HG03103 (cell line): Measurements from ENCODE around the gene TAOK3.
A peak's percentile ranks its signal among the peaks of the same experiment; 100 is the strongest.
"Not testable (repeated sequence)": the region's sequence is repeated elsewhere in the genome, so short reads cannot be mapped to it uniquely, and the experiment has no call there.

Source experiments
- ATAC-seq: cut with Tn5 transposase; IDR thresholded peaks from one replicate; pipeline ENCODE4 v1.9.1; 2021; ENCODE audit warnings: low read depth; ENCODE audit not compliant: unreplicated experiment

Gene TAOK3

DNA sequence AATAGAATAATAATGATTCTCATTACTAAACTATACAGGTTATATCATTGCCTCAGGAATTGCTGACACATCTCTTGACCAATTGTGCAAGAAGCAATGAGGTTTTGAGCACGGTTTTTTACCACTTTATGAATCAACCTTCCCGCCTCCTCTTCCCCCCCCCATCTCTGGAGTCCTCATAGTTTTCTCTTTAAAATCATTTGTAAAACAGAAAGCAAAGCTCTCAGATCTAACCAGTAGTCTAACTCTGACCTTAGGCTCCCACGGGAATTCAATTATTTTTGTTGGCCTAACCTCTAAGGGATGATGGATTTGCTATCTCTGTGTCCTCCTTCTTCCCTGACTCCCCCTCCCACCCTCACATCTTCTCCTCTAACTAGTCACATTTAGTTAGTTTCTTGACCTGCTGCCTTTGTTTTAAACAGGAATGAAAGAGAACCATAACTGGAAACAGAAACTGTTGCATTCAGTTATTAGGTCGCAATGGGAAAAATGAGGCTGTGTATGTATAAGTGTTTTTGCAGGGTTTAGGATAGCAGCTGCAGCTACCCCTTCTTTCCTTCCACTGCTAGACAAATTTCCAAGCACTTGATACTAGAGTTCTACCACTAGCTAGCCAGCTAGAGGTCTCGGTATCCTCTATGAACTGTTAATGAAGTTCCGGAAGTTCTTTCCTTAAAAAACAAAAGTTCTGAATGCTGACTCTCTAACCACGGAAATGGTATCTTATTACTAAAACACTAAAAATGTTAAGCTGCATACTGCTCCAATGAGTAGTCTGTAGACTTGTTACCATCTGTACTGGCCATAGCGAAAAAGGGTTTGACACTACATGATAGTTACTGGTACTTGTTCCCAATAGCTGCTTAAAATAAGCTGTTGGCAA, 65.4 kb downstream of the TAOK3 start:
- ATAC-seq, result peak; percentile 43

DNA sequence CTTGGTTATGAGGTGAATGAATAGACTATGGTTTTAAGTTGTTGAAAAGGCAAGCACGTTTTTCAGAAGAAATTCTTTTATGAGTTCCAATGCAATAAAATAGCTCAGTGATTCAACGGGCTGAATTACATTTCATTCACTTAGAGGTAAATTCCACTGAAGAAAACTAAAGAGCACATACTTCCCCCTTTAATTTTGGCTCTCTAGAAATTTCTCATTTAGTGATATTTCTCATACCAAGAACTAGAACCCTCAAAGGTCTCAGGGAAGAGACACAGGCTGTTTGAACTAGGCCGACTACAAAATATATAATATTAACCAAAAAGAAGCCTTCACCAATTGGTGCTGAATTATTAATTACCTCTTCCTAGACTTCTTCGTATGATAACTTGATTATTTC, 68.6 kb downstream of the TAOK3 start:
- no peak for ATAC-seq

DNA sequence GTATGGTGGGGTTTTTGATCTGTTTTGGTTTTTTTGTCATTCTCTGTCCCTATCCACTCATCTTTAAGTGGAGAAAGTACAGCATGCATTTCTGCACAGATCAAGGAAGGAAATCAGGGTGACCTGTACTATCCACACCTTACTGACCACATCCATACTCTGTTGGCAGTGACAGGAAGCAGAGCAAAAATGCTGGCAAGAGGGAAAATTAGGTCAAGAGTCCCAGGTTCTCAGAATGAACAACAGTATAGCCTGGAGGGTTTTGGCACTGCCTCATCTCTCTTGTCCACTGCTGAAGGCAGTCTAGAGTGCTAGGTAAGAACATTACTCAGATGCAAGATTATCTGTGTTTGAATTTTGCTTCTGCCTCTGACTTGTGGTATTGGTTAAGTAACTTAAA, 70.7 kb downstream of the TAOK3 start:
- ATAC-seq, result no peak

- ATAC-seq, result no peak
These were observed 72.8 kb downstream of the TAOK3 start for GRCh38 chr12:118299791-118300460.

DNA sequence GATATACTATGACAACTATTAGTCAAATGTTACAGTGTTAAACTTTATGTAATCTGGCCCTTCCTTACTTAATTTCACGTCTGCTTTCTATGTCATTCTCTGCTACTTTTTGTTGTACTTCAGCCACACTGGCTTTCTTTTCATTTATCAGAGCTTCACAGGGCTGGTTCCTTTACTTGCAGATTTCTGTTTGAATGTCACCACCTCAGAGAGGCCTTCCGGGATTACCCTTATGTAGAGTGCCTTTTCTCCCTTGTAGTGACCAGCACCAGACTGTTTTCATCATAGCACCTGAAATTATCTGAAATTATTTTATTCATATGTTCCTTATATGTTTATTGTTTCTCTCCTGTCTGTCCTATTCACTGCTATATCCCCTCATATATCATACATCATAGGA, 75.4 kb downstream of the TAOK3 start:
- ATAC-seq, result no peak

GRCh38 chr12:118292836-118293235, 79.9 kb downstream of the TAOK3 start:
- ATAC-seq, result no peak

DNA sequence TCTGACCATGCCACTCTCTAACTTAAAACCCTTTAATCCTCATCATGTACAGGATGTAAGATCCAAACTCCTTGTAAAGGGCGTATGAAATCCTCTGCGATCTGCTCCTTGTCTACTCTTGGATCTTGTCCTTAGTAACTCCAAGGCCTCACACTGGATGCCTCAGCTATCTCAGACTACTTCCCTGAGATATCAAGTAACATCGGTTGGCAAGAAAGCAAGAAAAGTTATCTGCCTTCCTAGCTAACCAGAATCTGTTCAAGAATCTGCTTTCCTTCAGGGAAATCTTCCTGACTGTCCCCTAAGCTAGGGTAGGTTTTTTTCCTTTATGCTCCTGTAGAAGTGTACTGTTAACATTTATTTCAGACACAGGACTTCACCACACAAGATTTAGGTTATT, 82.6 kb downstream of the TAOK3 start:
- no peak for ATAC-seq

DNA sequence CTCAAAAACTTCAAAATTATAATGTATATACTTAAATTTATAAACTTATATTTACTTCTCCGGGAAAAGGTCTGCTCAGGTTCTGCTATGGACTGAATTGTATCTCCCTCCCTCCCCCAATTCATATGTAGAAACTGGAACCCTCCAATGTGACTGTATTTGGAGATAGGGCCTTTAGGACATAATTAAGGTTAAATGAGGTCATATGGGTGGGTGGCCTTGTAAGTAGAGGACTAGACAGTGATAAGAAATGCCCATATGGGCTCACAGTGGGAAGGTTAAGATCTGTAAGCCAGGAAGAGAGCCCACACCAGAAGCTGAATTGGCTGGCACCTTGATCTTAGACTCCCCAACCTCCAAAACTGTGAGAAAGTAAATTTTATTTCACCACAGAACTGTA, 84.5 kb downstream of the TAOK3 start:
- no peak for ATAC-seq

GRCh38 chr12:118287728-118288127, 85.0 kb downstream of the TAOK3 start:
- ATAC-seq, result no peak

DNA sequence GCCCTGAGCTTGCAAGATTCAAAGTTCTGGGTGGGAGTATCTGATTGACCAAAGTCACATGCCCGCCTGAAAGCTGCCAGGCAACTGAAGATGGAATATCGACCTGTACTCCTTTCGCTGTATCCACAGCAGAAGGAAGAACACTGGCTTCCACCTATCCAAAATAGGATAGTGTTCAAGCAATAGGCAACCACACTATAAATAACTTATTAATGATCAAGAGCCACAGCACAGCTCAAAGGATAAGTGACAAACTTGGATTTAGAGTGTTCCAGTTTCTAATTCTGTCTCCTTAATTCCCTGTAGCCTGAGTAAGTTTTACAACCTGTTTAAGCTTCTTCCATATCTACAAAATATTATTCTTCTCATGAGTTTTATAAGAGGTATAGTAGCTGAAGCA, 89.9 kb downstream of the TAOK3 start:
- ATAC-seq, result no peak

GRCh38 chr12:118278288-118278687, 94.4 kb downstream of the TAOK3 start:
- not testable (repeated sequence) for ATAC-seq

GRCh38 chr12:118274066-118274465, 98.6 kb downstream of the TAOK3 start:
- ATAC-seq, result no peak

DNA sequence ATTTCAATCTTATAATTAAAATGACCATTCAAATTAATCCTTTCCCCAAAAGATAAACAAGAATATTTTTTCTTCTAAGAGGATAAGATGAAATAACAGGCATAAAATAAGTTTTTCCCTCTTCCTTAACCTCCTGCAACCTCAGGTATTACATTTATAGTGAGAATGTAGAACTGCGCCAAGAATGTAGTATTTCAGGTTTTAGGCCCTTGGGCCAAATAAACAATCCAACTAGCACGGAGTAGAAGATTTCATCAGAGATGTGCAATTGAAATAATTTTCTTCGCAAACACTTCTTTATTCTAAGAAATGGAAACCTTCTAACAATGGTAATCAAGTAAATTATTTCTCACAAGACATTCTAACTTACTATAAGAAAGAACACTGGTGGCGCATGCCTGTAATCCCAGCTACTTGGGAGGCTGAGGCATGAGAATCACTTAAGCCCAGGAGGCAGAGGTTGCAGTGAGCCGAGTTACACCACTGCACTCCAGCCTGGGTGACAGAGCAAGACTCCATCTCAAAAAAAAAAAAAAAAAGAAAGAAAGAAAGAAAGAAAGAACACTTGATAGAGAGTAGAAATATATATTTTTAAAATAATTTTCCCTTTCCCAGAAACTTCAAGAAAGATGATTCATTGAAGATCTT, 100.8 kb downstream of the TAOK3 start:
- ATAC-seq, result no peak

DNA sequence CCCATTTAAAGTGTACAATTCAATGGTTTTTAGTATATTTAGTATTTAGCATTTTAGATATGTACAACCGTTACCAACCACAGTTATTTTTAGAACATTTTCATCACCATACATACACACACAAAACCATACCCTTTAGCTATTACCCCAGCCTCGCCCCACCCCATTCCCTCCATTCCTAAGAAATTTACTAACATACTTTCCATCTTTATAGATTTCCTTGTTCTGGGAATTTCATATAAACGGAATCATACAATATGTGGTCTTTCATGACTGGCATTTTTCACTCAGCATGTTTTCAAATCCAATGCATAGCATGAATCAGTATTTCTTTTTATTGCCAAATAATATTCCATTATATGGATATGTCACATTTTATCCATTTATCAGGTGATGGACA, 101.5 kb downstream of the TAOK3 start:
- no peak for ATAC-seq

- ATAC-seq, result no peak
These were observed 102.9 kb downstream of the TAOK3 start for GRCh38 chr12:118269806-118270205.

DNA sequence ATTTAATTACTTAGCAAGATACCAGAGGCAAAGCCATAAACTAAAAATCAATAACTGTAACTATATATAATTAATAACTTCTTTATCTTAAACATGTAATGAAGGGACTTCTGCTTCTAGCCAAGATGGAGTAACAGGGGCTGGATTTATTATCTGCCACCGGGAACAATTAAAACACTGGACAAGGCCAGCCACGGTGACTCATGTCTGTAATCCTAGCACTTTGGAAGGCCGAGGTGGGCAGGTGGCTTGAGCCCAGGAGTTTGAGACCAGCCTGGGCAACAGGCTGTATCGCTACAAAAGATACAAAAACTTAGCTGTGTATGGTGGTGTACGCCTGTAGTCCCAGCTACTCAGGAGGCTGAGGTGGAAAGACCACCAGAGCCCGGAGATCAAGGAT, 113.6 kb downstream of the TAOK3 start:
- no peak for ATAC-seq

DNA sequence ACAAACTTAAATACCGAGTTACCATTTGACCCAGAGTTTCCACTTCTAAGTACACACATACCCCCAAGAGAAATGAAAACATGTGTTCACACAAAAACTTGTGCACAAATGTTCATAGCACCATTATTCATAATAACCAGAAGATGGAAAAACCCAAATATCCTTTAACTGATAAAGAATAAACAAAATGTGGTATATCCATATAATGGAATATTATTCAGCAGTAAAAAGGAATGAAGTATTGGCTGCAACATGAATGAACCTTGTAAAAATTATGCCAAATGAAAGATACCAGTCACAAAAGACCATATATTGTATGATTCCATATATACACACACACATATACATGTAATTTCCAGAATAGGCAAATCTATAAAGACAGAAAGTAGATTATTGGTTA, 116.4 kb downstream of the TAOK3 start:
- no peak for ATAC-seq

DNA sequence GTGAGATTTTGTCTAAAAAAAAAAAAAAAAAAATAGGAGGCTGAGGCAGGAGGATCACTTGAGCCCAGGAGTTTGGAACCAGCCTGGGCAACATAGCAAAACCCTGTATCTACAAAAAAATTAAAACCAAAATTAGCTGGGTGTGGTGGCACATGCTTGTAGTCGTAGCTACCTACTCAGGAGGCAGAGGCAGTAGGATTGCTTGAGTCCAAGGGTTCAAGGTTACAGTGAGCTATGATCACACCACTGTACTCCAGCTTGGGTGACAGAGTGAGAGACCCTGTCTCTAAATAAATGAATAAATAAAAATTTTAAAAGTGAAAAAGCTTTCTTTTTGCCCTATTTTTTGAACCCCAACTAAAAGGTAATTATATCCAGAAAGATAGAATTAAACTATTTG, 123.2 kb downstream of the TAOK3 start:
- ATAC-seq, result no peak

DNA sequence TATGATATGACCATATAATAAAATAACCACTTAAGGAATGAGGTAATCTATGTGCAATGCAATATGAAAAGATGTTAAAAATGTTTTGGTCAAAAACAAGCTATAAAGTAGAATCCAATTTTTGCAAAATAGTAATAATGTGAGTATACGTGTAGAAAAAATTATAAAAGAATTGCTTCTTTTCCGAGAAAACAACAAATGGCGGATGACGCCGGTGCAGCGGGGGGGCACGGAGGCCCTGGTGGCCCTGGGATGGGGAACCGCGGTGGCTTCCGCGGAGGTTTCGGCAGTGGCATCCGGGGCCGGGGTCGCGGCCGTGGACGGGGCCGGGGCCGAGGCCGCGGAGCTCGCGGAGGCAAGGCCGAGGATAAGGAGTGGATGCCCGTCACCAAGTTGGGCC, 126.8 kb downstream of the TAOK3 start:
- not testable (repeated sequence) for ATAC-seq

DNA sequence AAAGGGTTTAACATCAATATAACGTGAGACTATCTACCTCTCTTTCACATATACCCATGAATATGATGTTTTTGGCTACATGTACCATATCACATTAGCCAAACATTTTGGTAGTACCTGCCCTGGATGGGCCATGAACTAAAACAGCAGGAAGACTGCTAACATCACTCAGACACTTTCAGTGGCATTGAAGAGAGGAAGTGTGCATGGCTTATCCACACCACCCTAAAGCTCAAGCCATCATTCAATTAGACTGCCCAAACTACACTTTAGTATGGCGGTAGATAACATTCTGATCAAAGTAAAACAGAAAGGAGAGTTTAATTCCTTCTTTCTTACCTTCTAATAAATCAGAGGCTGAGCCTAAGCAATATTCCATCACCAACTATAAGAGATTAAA, 133.8 kb downstream of the TAOK3 start:
- ATAC-seq, result peak; percentile 44

GRCh38 chr12:118237908-118238307, 134.8 kb downstream of the TAOK3 start:
- no peak for ATAC-seq
